RCC 7860 (cell line): Measurements from ENCODE around the gene DOK3.

ENCODE experiments used
- DNase-seq: peaks from one replicate; pipeline ENCODE4 v3.0.0-alpha.2; 2015; ENCODE audit warnings: low spot score
- FAIRE-seq: peaks from 2 replicates; lab custom pipeline; 2012; peaks lifted over from hg19 to GRCh38; lab: Jason Lieb, UNC

Gene DOK3

GRCh38 chr5:177516601-177517568 is 7.3 kb upstream of the DOK3 start, which contains the start of gene DDX41:
Gene DDX41, minus strand, starts transcription at chr5:177516961. Its CDS starts 16 bp downstream, at chr5:177516945.
- DNase-seq, result peak; percentile 97
- peak; percentile 91 for FAIRE-seq

GRCh38 chr5:177515580-177515979 is 6.0 kb upstream of the DOK3 start:
- FAIRE-seq, result no peak
- no peak for DNase-seq

GRCh38 chr5:177514541-177514940 is 4.9 kb upstream of the DOK3 start:
- no peak for DNase-seq
- no peak for FAIRE-seq

GRCh38 chr5:177513500-177513899 is 3.9 kb upstream of the DOK3 start:
- FAIRE-seq (no peak), DNase-seq (no peak)

- no peak for DNase-seq
- FAIRE-seq, result no peak
These were observed 3.2 kb upstream of the DOK3 start for GRCh38 chr5:177512736-177513380.

- DNase-seq (no peak), FAIRE-seq (no peak)
These were observed 2.4 kb upstream of the DOK3 start for GRCh38 chr5:177511796-177512675.

GRCh38 chr5:177511181-177511580 is 1.6 kb upstream of the DOK3 start:
- no peak for DNase-seq
- FAIRE-seq, result no peak

- FAIRE-seq (no peak), DNase-seq (no peak)
These were observed 984 bp upstream of the DOK3 start for GRCh38 chr5:177510567-177511053.

- no peak for FAIRE-seq
- no peak for DNase-seq
These were observed 453 bp upstream of the DOK3 start for GRCh38 chr5:177509991-177510566.

GRCh38 chr5:177508837-177509236 is 789 bp downstream of the DOK3 start:
- no peak for FAIRE-seq
- no peak for DNase-seq

- no peak for FAIRE-seq
- DNase-seq, result no peak
These were observed 1.4 kb downstream of the DOK3 start for GRCh38 chr5:177508221-177508611.

- DNase-seq (no peak), FAIRE-seq (no peak)
These were observed 1.9 kb downstream of the DOK3 start for GRCh38 chr5:177507596-177508220.

- FAIRE-seq, result no peak
- no peak for DNase-seq
These were observed 2.5 kb downstream of the DOK3 start for GRCh38 chr5:177507165-177507564.

GRCh38 chr5:177505075-177505474 is 4.6 kb downstream of the DOK3 start:
- DNase-seq (no peak), FAIRE-seq (no peak)

GRCh38 chr5:177504086-177505056 is 5.3 kb downstream of the DOK3 start:
- no peak for FAIRE-seq
- no peak for DNase-seq

GRCh38 chr5:177503351-177504085 is 6.1 kb downstream of the DOK3 start:
- DNase-seq (no peak), FAIRE-seq (no peak)

GRCh38 chr5:177502886-177503285 is 6.7 kb downstream of the DOK3 start:
- DNase-seq (no peak), FAIRE-seq (no peak)
